Head of caudate nucleus (tissue), 42 donors: ENCODE measurements around the gene CDK7.

Experiments used
- DNase-seq, 42 donors: peaks; one replicate each; pipeline versions ENCODE4 v3.0.0 to v3.0.0-alpha.2; 2020 to 2021; ENCODE audit warnings: mixed read lengths in 7 of 42
- intact Hi-C: fragments of 100-400 bp; cut with DNase I; formaldehyde crosslinking; loops from one replicate; pipeline ENCODE4 v1.15.0; 2022

CDK7 gene

GRCh38 chr5:69279517-69279916, 44.8 kb downstream of the CDK7 start:
- intact Hi-C loops: no loop called here

GRCh38 chr5:69281114-69281513, 46.4 kb downstream of the CDK7 start:
- intact Hi-C loops: no loop called here
- DNase-seq: no peak

More at GRCh38 chr5:69279517-69279916, 44.8 kb downstream of the CDK7 start:
- no peak for DNase-seq

GRCh38 chr5:69284203-69284602, 49.5 kb downstream of the CDK7 start:
- intact Hi-C loops: no loop called here
- no peak for DNase-seq

GRCh38 chr5:69285448-69286116, 50.9 kb downstream of the CDK7 start:
- intact Hi-C loops: no loop called here
- no peak for DNase-seq

GRCh38 chr5:69288069-69288468, 53.4 kb downstream of the CDK7 start:
- intact Hi-C loops: no loop called here
- DNase-seq: no peak

- intact Hi-C loops: no loop called here
- DNase-seq: no peak
These were observed 54.0 kb downstream of the CDK7 start for GRCh38 chr5:69288688-69289087.

- no peak for DNase-seq
- intact Hi-C loops: no loop called here
These were observed 57.6 kb downstream of the CDK7 start for GRCh38 chr5:69292306-69292705.

- no peak for DNase-seq
These were observed 59.2 kb downstream of the CDK7 start for GRCh38 chr5:69293882-69294281.

GRCh38 chr5:69295088-69295754, 60.5 kb downstream of the CDK7 start:
- DNase-seq: no peak
- intact Hi-C loops: no loop called here

More at GRCh38 chr5:69293882-69294281, 59.2 kb downstream of the CDK7 start:
- intact Hi-C loops: no loop called here

GRCh38 chr5:69299625-69300024, 64.9 kb downstream of the CDK7 start:
- intact Hi-C loops: no loop called here
- DNase-seq: no peak

- intact Hi-C loops: no loop called here
- DNase-seq: no peak
These were observed 66.0 kb downstream of the CDK7 start for GRCh38 chr5:69300537-69301203.

- intact Hi-C loops: no loop called here
- DNase-seq: no peak
These were observed 70.8 kb downstream of the CDK7 start for GRCh38 chr5:69305512-69305911.

- intact Hi-C loops: no loop called here
- DNase-seq: no peak
These were observed 73.4 kb downstream of the CDK7 start for GRCh38 chr5:69308046-69308553.

- DNase-seq: no peak
- intact Hi-C loops: no loop called here
These were observed 74.7 kb downstream of the CDK7 start for GRCh38 chr5:69309380-69309779.

GRCh38 chr5:69312459-69313160, 77.9 kb downstream of the CDK7 start:
- intact Hi-C loops: no loop called here
- DNase-seq: no peak

- no peak for DNase-seq
- intact Hi-C loops: no loop called here
These were observed 78.7 kb downstream of the CDK7 start for GRCh38 chr5:69313428-69313827.

- DNase-seq: no peak
- intact Hi-C loops: no loop called here
These were observed 81.3 kb downstream of the CDK7 start for GRCh38 chr5:69315972-69316371.

GRCh38 chr5:69317391-69317790, 82.7 kb downstream of the CDK7 start:
- DNase-seq: no peak
- intact Hi-C loops: no loop called here

GRCh38 chr5:69326365-69326764, 91.7 kb downstream of the CDK7 start:
- intact Hi-C loops: no loop called here
- DNase-seq: no peak
